GM21526 (cell line): ENCODE results near the gene RNFT2.

Experiments
- ATAC-seq: cut with Tn5 transposase; IDR thresholded peaks from one replicate; pipeline ENCODE4 v1.9.1; 2021; ENCODE audit warnings: moderate library complexity; ENCODE audit not compliant: unreplicated experiment, low FRiP score

Gene RNFT2

DNA sequence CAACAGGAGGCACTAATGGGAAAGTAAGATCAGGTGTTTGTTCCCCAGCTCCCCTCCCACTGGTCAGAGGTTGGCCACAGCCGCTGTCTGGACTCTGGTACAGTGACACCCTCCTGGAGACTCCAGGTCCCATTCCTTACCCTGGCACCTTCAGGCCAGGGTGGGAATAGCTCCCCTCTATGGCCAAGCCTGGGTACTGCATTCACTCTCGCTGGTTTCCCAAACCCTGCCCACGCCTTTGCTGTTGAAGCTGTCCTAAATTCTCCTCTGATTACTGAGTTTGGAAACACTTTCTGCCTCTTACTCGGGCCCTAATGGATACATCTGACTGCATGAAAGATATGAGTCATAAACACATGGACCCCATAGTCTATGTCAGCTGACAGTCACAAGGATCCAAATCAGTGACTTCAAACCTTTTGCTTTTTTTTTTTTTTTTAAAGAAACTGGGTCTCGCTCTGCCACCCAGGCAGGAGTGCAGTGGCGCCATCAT is 125.2 kb downstream of the RNFT2 start:
- no peak for ATAC-seq

- no peak for ATAC-seq
These were observed 126.5 kb downstream of the RNFT2 start for GRCh38 chr12:116864371-116865160.

DNA sequence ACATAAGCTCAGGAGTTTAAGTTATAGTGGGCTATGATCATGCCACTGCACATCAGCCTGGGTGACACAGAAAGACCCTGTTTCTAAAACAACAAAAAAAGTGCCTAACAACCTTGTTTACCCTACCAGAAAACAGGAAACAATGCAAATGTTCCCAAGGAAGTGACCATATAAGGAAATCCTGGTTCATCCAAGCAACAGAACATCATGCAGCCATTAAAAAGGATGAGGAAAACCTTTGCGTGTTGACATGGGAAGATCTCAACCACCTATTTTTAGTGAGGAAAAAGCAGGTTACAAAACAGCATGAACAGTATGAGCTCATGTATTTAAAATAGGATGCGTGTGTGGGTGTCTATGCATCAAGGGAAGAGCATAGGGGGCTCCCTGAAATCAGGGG is 129.4 kb downstream of the RNFT2 start:
- ATAC-seq: no peak

GRCh38 chr12:116870306-116870705 is 132.2 kb downstream of the RNFT2 start:
- ATAC-seq: no peak

DNA sequence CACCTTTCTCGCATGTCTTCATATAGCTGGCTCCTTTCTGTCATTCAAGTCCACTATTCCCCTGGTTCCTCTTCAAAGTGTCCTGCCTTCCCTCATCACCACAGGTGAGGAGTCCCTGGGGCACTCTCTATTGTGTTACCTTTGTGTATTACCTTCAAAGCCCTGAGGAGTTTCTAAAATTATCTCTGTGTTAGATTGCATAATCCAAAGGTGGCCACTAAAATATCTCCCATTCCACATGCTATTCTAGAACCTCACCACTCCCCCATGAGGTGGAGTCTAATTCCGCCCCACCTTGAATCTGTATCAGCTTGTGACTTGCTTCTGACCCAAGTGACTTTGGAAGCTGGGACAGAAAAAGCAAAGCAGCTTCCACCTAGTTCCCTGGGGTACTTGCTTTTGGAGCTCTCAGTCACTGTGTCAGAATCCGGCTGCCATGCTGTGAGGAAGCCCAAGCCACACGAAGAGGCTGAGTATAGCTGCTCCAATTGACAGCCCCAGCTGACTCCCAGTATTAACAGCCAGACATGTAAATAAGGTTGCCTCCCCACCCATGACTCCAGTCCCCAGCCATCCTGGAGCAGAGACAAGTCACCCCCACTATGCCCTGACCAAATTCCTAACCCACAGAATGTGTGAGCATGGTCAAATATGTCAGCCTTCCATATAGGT is 136.3 kb downstream of the RNFT2 start:
- no peak for ATAC-seq

DNA sequence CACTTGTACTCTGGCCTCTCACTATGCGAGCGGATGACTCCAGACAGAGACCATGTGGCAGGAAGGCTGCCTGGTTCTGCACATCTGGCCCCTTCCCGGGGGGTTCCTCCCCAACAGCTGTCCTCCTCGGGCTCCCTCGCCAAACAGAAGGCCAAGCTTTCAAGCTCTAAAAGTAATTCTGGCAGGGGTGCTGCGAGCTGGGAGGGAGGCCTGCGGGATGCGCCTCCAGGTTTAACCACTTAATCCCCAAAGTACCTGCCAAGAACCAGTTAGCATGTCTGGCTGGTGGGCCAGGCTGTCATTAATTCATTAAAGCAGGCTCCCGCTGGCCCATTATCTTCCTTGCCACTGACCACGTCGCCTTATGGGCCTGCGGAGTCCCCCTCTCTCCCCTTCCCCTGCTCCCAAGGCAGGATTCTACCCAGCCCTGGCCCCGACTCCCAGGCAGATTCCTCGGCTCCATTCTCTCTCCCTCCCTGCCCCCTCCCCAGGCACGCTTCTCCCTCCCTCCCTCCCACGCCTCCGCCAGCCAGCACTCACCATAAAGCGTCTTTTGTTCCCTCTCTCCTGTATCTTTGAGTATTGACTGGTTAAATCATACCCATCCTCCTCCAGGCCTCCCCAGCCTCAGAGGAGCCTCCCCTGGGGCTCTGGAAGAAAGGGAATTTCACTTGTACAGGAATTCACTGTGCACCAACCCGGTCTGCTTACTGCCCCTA is 138.2 kb downstream of the RNFT2 start:
- no peak for ATAC-seq

DNA sequence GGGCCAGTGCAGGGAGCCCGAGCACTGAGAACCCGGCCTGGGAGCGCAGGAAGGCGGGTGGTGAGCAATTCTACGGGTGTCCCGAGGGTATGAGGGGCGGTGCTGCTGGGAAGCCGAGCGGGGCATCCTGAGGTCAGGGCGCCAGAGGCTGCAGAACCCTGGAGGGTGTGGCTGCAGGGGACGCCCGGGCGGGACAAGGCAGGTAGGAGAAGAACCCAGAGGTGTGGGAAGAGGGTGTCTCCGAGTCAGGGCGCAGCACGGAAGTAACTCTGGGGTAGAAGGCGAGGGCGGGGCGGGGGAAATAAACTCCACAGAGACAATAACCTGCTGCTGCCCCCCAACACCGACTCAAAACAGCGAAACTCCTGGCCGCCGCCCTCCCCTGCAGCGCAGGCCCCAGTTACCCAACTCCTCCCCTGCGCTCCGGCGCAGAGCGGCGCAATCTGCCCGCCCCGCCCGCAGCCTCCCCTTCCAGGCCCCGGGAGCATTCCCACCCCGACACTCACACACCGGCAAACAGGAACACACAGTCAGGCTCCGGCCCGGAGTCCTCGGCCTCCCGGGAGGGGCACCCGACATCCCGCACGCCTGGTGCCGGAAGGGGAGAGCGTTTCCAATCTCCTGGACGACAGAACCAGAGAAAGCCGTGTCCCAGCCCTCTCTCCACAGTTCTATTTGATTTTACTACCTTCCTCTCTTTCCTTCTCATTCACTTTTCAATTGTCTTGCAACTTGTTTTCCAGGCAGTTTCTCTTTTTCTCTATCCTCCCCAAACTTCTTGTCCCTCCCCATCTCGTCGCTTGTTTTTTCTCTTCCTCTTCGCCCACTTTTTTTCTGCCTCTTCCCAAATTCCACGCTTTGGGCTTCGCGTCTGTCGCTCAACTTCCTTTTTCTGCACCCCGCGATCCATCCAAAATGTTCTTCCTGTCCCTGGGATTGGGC is 140.7 kb downstream of the RNFT2 start:
- ATAC-seq: no peak

GRCh38 chr12:116879509-116880212 is 141.5 kb downstream of the RNFT2 start:
- ATAC-seq: no peak

DNA sequence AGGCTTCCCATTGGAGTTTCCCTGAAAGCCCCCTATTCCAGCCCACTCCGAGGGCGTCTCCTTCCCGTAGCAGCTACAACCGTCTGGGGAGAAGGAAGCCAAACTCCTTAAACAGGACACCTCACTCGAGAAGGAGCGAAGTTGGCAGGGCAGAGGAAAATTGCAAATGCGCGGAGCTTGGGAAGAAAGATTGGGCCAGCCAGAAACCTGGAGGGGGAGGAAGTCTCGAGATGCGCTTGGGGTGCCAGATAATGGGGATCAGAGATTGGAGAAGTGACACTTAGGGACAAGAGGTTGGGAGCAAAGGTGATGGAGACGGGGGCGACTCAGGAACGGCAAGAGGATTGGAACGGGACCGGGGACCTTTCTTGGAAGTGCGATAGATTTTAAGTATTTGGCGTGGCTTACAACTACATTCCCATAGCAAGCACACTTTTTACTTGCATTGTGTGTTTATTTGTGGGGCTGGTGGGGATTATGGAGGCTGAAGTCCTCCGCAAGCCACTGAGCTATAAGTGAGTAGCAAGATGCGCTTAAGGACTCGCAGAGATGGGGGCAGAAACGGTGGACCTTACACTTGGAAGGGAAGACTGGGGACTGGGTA is 142.2 kb downstream of the RNFT2 start:
- no peak for ATAC-seq

- ATAC-seq: peak; percentile 80
These were observed 142.8 kb downstream of the RNFT2 start for GRCh38 chr12:116880817-116881324.

- ATAC-seq: peak; percentile 4
These were observed 143.3 kb downstream of the RNFT2 start, which contains the start of gene HRK for GRCh38 chr12:116881325-116881876. TSS of gene HRK (minus strand) at chr12:116881441. CDS start at chr12:116881307, 134 bp downstream.

DNA sequence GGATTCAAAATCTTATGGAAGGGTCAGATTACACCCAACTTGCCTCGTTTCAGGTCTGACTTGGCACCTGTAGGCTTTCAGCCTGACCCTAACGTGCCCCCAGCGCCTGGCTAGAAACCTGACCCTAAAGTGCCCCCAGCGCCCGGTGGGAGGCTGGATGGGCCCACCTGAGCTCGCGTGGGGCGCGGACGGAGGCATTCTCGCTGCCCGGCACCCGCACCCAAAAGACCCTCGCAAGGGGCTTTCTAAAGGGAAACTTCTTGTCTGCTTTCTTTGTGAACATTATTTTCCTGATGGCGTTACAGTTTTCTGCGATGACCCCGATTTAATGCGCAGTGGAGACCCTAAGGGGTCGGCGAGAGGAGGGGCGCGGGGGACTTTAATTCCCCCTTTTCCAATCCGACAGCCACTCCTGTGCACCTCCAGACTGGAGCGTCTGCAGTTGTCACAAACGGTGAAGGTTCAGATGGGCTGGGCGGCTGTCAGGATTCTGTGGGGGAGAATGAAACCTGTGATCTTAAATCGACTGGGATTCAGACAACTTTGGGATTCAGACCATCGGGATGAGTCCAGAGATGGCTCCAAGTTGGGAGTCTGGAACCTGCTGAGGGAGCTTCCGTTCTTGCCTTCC is 143.9 kb downstream of the RNFT2 start:
- no peak for ATAC-seq

GRCh38 chr12:116882742-116883141 is 144.6 kb downstream of the RNFT2 start:
- ATAC-seq: no peak

GRCh38 chr12:116884871-116885270 is 146.8 kb downstream of the RNFT2 start:
- ATAC-seq: no peak

- ATAC-seq: no peak
These were observed 147.4 kb downstream of the RNFT2 start for GRCh38 chr12:116885491-116885890.

GRCh38 chr12:116887244-116887643 is 149.1 kb downstream of the RNFT2 start:
- no peak for ATAC-seq

DNA sequence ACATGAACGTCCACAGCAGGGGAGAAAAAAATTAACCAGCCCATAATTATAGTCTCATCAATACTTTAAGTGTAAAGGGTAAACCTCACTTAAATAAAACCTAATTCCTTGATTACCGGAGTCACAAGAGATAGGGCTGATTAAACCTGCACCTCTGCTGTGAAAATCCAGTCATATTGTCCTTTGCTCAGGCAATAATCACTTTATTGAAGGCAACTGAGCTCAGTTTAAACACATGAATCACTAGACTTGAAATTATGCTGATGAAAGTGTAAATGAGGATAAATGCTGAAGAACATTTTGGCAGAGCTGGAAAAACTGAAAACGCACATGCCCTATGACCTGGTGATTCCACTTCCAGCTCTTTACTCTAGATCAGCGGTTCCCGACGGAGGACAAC is 149.8 kb downstream of the RNFT2 start:
- ATAC-seq: no peak

- no peak for ATAC-seq
These were observed 152.2 kb downstream of the RNFT2 start for GRCh38 chr12:116890330-116890729.
